HepG2 (cell line): Measurements from ENCODE around the gene FUZ. TPM values are rescaled to one million over a fixed set of nuclear protein-coding genes. Genes with fewer than 3 reads are reported as not detected.

Experiments used
- AHR ChIP-seq: IDR thresholded peaks from 2 replicates; pipeline ENCODE4 v1.6.1; 2018; ENCODE audit warnings: missing genetic modification reagents, missing compliant biosample characterization
- CEBPG ChIP-seq: IDR thresholded peaks from 2 replicates; pipeline ENCODE4 v1.6.1; 2016
- HCFC1 ChIP-seq: fragments of 150-350 bp; IDR thresholded peaks from 2 replicates; pipeline ENCODE4 v1.6.1; 2014; ENCODE audit warnings: low read depth, low read length
- KLF13 ChIP-seq: sonication (generic); formaldehyde crosslinking; IDR thresholded peaks from 2 replicates; pipeline ENCODE4 v1.4.0; 2020; ENCODE audit warnings: mild to moderate bottlenecking, missing genetic modification reagents
- MAFK ChIP-seq, 2 experiments: IDR thresholded peaks in 1 of 2; conservative IDR thresholded peaks in 1 of 2; 2 replicates each; pipeline ENCODE4 v1.6.1; 2011; ENCODE audit warnings: improper control_type of control experiment in 2 of 2, low read length in 2 of 2
- NFYB ChIP-seq: sonication (generic); formaldehyde crosslinking; IDR thresholded peaks from 2 replicates; pipeline ENCODE4 v1.4.0; 2020; ENCODE audit warnings: missing genetic modification reagents
- NR1H2 ChIP-seq: sonication (generic); formaldehyde crosslinking; IDR thresholded peaks from 2 replicates; pipeline ENCODE4 v1.8.1; 2022; ENCODE audit warnings: low read depth, missing genetic modification reagents, borderline replicate concordance
- SMARCC2 ChIP-seq: fragments of 450-650 bp; IDR thresholded peaks from 2 replicates; pipeline ENCODE4 v1.6.1; 2017; ENCODE audit warnings: antibody characterized with exemption, mild to moderate bottlenecking
- ZNF10 ChIP-seq: sonication (generic); formaldehyde crosslinking; IDR thresholded peaks from 2 replicates; pipeline ENCODE4 v1.4.0; 2020; ENCODE audit warnings: mild to moderate bottlenecking, low read depth, missing genetic modification reagents, borderline replicate concordance
- ZNF280D ChIP-seq: sonication (generic); formaldehyde crosslinking; IDR thresholded peaks from 2 replicates; pipeline ENCODE4 v1.5.1; 2020; ENCODE audit warnings: mild to moderate bottlenecking, missing genetic modification reagents
- ZNF580 ChIP-seq: IDR thresholded peaks from 2 replicates; pipeline ENCODE4 v1.6.1; 2016; ENCODE audit warnings: low read depth, borderline replicate concordance
- ZNF674 ChIP-seq: sonication (generic); formaldehyde crosslinking; IDR thresholded peaks from 2 replicates; pipeline ENCODE4 v1.5.0; 2020; ENCODE audit warnings: low read depth, mild to moderate bottlenecking, missing genetic modification reagents
- ZNF703 ChIP-seq: sonication (generic); formaldehyde crosslinking; IDR thresholded peaks from 2 replicates; pipeline ENCODE4 v1.5.1; 2020; ENCODE audit warnings: missing genetic modification reagents, mild to moderate bottlenecking, moderate library complexity, borderline replicate concordance
- ZNF737 ChIP-seq: sonication (generic); formaldehyde crosslinking; IDR thresholded peaks from 2 replicates; pipeline ENCODE4 v1.5.0; 2020; ENCODE audit warnings: missing genetic modification reagents, mild to moderate bottlenecking, borderline replicate concordance
- ZNF746 ChIP-seq: sonication (generic); formaldehyde crosslinking; IDR thresholded peaks from 2 replicates; pipeline ENCODE4 v1.8.0; 2022; ENCODE audit warnings: mild to moderate bottlenecking, missing genetic modification reagents
- ZNF841 ChIP-seq: sonication (generic); formaldehyde crosslinking; IDR thresholded peaks from 2 replicates; pipeline ENCODE4 v1.8.1; 2023; ENCODE audit warnings: missing genetic modification reagents, borderline replicate concordance
- polyA plus RNA-seq, 8 experiments: library from polyadenylated mRNA; depleted of rRNA in 3 of 8; stranded (reverse) in 7 of 8; unstranded in 1 of 8; fragments of >200 nt; fragmentation: Illumina TruSeq in 4 of 8; extraction: Trizol in 4 of 8; gene quantifications; 2 replicates each; pipeline versions ENCODE4 v1.2.1 to v1.2.3, GENCODE V29; 2011 to 2016; ENCODE audit warnings: low read depth in 4 of 8, missing spikeins in 1 of 8, mixed read lengths in 1 of 8; ENCODE audit not compliant: insufficient read depth in 1 of 8
- total RNA-seq, 5 experiments: library from RNA; depleted of rRNA; stranded (reverse); fragments of >200 nt; fragmentation: Illumina TruSeq; extraction: Trizol; gene quantifications; 2 replicates each; pipeline ENCODE4 v1.2.3, GENCODE V29; 2016; ENCODE audit warnings: low read depth in 1 of 5
- TF ChIP-seq, protein P1 (sequence below): sonication (generic); formaldehyde crosslinking; IDR thresholded peaks from one replicate; pipeline ENCODE4 v1.5.1; 2020; ENCODE audit warnings: mild to moderate bottlenecking, missing genetic modification reagents; ENCODE audit errors: not compliant biosample characterization

Gene FUZ
- total and polyA plus RNA-seq, 2 of the 13 experiments (the other 11 are each of a cell fraction or from before 2014, with no cell fraction given): 0.08 TPM; not detected in 1

GRCh38 chr19:49840736-49841249, 27.7 kb upstream of the FUZ start (continued):
- TF ChIP-seq, protein P1, sequence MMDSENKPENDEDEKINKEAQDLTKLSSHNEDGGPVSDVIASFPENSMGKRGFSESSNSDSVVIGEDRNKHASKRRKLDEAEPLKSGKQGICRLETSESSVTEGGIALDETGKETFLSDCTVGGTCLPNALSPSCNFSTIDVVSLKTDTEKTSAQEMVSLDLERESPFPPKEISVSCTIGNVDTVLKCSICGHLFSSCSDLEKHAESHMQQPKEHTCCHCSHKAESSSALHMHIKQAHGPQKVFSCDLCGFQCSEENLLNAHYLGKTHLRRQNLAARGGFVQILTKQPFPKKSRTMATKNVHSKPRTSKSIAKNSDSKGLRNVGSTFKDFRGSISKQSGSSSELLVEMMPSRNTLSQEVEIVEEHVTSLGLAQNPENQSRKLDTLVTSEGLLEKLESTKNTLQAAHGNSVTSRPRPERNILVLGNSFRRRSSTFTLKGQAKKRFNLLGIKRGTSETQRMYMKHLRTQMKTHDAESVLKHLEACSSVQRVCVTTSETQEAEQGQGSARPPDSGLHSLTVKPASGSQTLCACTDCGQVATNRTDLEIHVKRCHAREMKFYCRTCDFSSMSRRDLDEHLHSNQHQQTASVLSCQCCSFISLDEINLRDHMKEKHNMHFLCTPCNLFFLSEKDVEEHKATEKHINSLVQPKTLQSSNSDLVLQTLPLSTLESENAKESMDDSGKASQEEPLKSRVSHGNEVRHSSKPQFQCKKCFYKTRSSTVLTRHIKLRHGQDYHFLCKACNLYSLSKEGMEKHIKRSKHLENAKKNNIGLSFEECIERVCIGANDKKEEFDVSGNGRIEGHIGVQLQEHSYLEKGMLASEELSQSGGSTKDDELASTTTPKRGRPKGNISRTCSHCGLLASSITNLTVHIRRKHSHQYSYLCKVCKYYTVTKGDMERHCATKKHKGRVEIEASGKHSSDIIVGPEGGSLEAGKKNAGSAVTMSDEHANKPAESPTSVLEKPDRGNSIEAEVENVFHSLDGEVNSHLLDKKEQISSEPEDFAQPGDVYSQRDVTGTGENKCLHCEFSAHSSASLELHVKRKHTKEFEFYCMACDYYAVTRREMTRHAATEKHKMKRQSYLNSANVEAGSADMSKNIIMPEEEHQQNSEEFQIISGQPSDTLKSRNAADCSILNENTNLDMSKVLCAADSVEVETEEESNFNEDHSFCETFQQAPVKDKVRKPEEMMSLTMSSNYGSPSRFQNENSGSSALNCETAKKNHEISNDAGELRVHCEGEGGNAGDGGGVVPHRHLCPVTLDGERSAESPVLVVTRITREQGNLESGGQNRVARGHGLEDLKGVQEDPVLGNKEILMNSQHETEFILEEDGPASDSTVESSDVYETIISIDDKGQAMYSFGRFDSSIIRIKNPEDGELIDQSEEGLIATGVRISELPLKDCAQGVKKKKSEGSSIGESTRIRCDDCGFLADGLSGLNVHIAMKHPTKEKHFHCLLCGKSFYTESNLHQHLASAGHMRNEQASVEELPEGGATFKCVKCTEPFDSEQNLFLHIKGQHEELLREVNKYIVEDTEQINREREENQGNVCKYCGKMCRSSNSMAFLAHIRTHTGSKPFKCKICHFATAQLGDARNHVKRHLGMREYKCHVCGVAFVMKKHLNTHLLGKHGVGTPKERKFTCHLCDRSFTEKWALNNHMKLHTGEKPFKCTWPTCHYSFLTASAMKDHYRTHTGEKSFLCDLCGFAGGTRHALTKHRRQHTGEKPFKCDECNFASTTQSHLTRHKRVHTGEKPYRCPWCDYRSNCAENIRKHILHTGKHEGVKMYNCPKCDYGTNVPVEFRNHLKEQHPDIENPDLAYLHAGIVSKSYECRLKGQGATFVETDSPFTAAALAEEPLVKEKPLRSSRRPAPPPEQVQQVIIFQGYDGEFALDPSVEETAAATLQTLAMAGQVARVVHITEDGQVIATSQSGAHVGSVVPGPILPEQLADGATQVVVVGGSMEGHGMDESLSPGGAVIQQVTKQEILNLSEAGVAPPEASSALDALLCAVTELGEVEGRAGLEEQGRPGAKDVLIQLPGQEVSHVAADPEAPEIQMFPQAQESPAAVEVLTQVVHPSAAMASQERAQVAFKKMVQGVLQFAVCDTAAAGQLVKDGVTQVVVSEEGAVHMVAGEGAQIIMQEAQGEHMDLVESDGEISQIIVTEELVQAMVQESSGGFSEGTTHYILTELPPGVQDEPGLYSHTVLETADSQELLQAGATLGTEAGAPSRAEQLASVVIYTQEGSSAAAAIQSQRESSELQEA (CRISPR knock-in tag): no peak
- TF ChIP-seq ZNF580 (no peak), ZNF280D (CRISPR knock-in tag) (no peak), ZNF737 (CRISPR knock-in tag) (no peak), AHR (no peak), KLF13 (no peak), MAFK (conservative IDR thresholded peaks at IDR 0.05 in 1 of 2, IDR thresholded peaks at IDR 0.05 in 1 of 2; ENCODE audit: low read length in 2 of 2) (no peak), NFYB (CRISPR knock-in tag) (no peak), SMARCC2 (no peak), CEBPG (CRISPR knock-in tag) (no peak), ZNF841 (CRISPR knock-in tag) (no peak), ZNF674 (no peak), HCFC1 (no peak), ZNF10 (CRISPR knock-in tag) (no peak), NR1H2 (CRISPR knock-in tag) (no peak), ZNF746 (CRISPR knock-in tag) (no peak), ZNF703 (CRISPR knock-in tag) (no peak)
- TF ChIP-seq, all 625 proteins: peak for 0
